NCI-H1694 (cell line): Measurements from ENCODE around the gene KASH5.
"Not testable (repeated sequence)": the region's sequence is repeated elsewhere in the genome, so short reads cannot be mapped to it uniquely, and the experiment has no call there.

Experiments used
- DNase-seq: peaks from one replicate; lab custom pipeline; 2025; lab: John Stamatoyannopoulos, UW

KASH5 gene

GRCh38 chr19:49455773-49456172, 67.7 kb downstream of the KASH5 start:
- DNase-seq: no peak

- DNase-seq: no peak
These were observed 68.3 kb downstream of the KASH5 start for GRCh38 chr19:49456326-49456725.

- no peak for DNase-seq
These were observed 70.5 kb downstream of the KASH5 start for GRCh38 chr19:49458567-49458903.

- no peak for DNase-seq
These were observed 71.3 kb downstream of the KASH5 start for GRCh38 chr19:49459388-49459787.

- not testable (repeated sequence) for DNase-seq
These were observed 73.1 kb downstream of the KASH5 start for GRCh38 chr19:49461130-49461529.

- DNase-seq: no peak
These were observed 73.6 kb downstream of the KASH5 start for GRCh38 chr19:49461656-49462055.

GRCh38 chr19:49462492-49462891, 74.4 kb downstream of the KASH5 start:
- no peak for DNase-seq

DNA sequence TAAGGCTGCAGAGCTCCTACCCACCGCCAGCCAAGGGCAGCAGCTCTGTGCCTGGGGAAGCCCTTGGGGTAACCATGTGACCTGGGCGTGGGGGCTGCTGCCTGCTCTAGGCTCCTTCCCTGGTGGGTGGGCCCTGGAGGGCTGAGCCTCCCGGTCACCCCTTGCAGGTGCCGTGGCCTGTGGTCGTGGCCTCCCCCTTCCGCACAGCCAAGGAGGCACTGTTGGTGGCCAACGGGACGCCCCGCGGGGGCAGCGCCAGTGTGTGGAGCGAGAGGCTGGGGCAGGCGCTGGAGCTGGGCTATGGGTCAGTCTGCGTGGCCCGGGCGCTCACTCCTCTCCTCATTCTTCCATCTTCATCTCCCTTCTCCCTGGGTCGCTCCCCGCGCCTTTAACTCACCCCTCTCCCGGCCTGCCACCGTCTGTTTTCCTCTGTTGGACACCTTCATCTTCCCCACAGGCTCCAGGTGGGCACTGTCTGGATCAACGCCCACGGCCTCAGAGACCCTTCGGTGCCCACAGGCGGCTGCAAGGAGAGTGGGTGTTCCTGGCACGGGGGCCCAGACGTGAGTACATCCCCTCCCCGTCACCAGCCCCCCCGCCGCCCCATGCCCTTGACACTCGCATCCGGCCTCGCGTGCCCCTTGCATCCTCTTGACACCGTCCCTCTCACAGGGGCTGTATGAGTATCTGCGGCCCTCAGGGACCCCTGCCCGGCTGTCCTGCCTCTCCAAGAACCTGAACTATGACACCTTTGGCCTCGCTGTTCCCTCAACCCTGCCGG, 76.1 kb downstream of the KASH5 start:
- DNase-seq: no peak

DNA sequence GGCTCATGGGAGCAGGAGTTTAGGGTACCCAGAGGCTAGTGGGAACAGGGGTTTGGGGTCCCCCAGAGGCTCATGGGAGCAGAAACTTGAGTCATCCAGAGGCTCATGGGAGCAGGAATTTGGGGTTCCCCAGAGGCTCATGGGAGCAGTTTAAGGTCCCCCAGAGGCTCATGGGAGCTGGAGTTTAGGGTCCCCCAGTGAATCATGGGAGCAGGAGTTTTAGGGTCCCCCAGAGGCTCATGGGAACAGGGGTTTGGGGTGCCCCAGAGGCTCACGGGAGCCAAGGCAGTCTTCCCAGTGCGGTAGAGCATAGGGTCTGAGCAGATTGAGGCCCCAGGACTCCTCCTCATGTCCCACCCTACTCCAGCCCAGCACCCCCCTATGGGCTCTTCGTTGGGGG, 77.3 kb downstream of the KASH5 start:
- no peak for DNase-seq
